HG03558 (cell line): ENCODE measurements around the gene OSBPL6.
"Not testable (repeated sequence)": the region's sequence is repeated elsewhere in the genome, so short reads cannot be mapped to it uniquely, and the experiment has no call there.

Source experiments
- ATAC-seq: cut with Tn5 transposase; IDR thresholded peaks from one replicate; pipeline ENCODE4 v1.9.1; 2021; ENCODE audit warnings: moderate number of reproducible peaks; ENCODE audit not compliant: unreplicated experiment; ENCODE audit errors: extremely low read depth

OSBPL6 gene

DNA sequence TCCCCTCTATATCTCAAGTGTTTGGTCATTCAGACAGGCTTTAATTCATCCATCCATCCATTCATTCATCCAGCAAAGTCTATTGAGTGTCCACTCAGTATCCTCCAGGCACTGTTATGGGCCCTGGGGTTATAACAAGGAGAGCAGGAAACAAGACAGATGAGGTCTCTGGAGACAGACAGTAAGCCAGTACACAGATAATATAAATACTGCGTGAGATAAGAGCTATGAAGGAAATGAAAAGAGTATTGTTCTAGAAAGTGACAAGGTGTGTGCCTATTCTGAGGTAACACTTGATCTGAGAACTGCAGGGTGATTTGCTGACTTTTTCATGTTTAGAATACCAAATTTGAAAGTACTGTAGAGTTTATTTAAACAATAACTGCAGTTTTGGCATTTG is 98.3 kb downstream of the OSBPL6 start:
- ATAC-seq: no peak

DNA sequence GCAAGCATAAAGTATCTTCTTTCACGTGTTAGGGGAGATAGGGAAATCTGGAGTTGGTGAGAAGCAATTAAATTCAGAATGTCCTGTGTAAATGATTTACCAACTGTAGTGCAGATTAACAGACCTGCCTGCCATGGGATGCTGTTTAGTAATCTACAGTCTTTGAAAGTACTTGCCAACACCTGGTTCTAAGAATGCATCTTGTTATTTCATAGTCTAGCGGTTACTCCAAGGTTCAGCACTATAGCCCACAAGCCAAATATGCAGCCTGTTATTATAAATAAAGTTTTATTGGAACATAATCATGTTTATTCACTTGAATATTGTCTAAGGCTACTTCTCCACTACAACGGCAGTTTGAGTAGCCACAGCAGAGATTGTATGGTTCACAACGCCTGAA is 100.8 kb downstream of the OSBPL6 start:
- ATAC-seq: no peak

- ATAC-seq: no peak
Measured at GRCh38 chr2:178295906-178296305, 101.6 kb downstream of the OSBPL6 start.

- no peak for ATAC-seq
Measured at GRCh38 chr2:178296394-178297090, 102.2 kb downstream of the OSBPL6 start.

DNA sequence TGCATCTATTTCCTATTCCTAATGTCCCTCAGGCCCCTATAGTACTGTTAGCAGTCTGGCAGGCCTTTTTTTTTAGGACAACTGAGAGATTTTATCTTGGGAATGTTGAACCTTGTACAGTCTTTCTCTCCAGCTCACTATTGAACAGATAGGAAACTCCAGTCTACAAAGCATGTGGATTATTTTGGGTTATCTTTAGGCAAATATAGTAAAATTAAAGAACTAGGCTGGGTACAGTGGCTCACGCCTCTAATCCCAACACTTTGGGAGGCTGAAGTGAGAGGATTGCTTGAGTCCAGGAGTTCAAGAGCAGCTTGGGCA is 102.7 kb downstream of the OSBPL6 start:
- ATAC-seq: no peak

DNA sequence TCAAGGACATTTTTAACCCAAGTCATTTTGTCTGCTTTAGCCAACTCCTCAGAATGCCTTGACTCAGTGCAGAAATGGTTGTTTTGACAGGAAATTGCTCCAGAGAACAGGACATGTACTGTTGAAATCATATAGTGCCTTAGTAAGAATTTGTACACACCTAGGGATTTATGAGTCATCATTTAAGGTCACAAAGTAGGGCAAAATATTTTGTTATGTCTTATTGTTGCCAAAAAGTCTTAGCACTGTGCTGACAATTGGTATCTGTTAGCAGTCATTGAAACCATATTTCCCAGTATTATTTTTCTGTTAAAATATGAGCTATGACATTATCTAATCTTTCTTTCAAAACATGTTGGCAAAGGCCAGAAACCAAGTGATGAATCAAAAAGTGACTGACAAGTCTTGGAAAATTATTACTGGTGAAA is 104.5 kb downstream of the OSBPL6 start:
- ATAC-seq: no peak

DNA sequence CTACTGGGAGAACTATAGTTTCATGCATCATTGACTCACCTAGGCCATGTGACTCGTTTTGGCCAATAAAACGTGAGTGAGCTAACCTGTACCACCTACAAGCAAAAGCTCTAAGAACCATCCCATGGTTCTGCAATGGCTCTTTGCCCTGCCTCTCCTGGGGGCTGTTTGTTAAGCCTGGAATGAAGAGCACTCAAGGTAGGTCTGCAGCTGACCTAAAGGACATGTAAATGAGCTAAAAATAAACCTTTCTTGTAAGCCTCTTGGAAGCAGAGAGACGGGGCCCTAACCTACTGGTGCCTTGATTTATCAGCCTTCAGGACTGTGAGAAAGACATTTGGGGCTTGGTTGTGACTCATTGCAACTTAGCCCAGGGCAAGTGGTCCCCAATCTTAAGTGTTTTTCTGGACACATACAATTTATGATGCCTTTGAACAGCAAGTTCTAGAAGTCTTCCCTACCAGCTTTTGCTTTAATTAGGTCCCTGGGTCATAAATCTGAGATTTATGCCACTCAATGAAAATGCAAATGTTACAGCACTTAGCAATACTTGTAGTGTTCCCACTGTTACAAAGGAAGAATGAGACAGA is 107.4 kb downstream of the OSBPL6 start:
- ATAC-seq: no peak

DNA sequence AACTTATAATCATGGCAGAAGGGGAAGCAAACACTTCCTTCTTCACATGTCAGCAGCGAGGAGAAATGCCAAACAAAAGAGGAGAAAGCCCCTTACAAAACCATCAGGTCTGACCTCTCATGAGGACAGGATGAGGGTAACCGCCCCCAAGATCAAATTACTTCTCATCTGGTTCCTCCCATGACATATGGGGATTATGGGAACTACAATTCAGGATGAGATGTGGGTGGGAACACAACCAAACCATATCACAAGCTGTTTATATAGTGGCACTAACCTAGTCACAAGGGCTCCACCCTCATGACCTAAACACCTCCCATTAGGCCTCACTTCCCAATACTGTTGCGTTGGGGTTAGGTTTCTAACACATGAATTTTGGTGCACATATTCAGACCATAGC is 110.0 kb downstream of the OSBPL6 start:
- ATAC-seq: no peak

DNA sequence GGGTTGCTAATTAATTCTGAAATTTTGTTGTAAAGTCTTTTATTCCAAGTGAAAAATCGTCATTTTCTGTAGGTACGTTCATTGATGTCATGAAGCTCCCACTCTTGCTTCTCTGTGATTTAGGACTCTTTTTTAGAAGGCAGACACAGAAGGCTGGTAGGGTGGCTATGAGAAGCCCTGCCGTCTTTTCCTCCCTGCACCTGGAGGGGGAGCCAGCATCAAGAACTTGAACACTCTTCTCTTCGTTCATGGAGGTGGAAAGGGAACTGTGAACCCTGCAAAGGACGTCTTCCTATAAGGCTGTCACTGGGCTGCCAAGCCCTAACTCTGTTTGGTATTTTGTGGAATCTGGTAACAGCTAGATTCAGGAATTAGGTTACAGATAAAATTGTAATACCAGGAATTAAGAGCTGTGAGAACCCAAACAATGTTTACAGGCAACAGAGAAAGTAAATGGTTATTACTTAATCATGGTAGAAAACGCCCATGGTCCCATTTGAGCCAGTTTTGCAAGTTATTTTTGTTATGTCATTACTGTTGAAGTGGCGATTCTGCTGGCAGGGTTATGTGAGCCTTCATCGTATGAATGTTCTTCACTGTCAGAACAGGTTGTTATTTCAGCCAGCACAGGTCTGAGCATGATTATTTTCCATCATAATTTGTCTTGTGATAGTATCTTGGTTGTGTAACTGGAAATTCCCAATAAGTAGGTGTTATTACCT is 112.2 kb downstream of the OSBPL6 start:
- peak; percentile 92 for ATAC-seq

DNA sequence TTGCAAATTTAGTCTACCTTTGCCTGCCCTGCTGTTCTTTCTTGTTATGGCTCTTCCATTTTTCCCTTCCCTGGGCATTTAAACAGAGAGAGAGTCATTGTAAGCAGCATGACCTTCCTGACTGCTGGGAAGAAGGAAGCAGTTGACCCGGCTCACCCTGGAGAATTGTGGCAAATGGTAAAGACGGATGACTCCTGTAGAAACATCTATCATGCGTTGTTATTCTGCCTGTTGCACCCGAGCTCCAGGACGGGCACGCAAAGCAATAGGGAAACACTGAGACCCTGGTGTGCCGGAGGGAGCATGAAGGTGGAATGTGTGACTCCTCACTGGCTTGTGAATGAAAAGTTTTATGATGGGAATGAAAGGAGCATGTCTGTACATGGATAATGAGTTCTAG is 113.3 kb downstream of the OSBPL6 start:
- ATAC-seq: no peak

DNA sequence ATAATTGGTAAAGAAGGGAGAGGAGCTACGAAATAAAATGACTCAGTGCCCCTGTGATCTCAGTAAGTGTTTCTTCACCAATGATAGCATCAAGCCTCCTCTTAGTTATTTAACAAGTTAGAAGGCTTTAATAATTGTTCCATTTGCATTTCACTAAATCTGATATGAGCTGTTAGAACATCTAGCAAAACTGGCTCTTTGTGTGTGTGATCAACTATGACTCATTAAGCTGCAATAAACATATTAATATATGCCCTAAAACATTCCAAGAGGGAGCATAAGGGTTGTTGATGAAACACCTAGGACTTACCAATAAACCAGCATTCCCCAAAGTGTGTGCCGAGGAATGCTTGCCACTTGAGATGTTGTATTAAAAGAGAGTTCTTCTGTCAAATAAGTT is 115.2 kb downstream of the OSBPL6 start:
- ATAC-seq: no peak

DNA sequence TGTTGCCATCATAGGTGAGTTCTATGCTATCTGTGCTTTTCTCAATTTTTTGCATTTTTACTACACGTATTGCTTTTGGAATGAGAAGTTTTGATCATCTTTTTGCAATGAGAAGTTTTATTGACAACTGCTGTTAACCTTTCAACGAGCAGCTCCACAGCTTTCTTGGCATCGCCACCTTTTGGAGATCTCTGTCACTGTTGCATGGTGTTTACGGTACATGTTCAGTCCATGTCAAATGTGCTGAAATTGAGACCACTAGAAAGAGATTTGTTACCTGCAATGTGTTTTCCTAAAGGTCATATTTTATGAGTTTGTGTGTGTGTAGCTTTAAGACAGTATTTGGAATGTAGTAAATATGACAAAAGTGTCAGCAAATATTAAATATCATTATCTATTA is 120.8 kb downstream of the OSBPL6 start:
- ATAC-seq: no peak

- no peak for ATAC-seq
Measured at GRCh38 chr2:178315488-178315948, 121.2 kb downstream of the OSBPL6 start.

GRCh38 chr2:178317811-178318210 is 123.5 kb downstream of the OSBPL6 start:
- ATAC-seq: no peak

GRCh38 chr2:178320011-178320585 is 125.8 kb downstream of the OSBPL6 start:
- ATAC-seq: no peak

GRCh38 chr2:178322068-178322467 is 127.8 kb downstream of the OSBPL6 start:
- ATAC-seq: no peak

GRCh38 chr2:178323331-178323730 is 129.0 kb downstream of the OSBPL6 start:
- ATAC-seq: not testable (repeated sequence)

DNA sequence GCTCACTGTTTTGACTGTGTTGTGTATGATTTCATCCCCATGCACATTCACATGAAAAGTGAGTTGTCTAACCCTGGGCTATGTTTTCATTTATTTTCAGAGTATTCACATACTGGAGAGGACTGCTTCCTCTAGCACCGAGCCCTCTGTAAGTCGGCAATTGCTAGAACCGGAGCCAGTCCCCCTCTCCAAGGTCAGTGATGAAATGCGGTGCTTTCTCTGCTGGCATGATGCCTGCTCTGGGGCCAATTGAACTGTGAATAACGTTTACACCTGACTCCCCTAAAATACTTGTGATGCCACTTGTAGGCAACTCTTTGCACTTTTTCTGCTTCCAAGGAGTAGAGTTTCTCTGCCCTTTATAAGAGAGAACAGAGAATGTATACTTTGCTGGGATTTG is 129.8 kb downstream of the OSBPL6 start:
- ATAC-seq: no peak

DNA sequence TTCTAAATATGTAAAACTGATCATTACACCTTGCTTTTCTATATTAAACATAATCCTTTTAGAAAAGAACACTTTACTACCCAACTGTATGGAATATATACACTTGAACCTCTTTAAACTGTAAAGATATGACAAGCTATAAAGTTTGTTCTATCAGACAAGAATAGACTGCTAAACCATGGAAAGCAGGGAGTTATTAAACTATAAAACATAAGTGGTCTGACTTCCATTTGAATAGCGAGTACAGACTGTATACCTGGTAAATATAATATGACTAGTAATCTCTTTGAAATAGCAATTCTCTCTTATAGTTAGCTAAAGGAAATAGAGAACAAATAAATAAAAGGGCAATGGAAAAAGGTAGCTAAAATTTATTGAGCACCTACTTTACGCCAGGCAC is 131.0 kb downstream of the OSBPL6 start:
- ATAC-seq: no peak

DNA sequence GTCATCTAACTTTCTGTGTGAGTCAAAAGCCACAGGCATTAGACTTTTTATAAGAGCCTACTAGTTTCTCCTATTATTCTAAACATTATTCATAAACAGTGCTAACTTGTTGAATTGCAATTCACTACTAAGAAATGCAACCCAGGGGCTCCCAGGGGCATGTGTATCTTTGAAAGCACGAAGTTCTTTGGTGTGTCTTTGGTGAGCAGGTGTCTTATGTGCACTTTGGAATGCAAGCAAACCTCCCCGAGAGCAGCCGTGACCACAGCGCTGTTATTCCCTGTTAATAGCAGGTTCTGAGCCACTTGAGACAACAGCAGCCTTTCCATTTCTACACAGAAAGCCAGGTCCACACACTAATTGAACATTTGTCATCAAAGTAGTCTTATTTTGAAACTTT is 133.2 kb downstream of the OSBPL6 start:
- ATAC-seq: no peak

DNA sequence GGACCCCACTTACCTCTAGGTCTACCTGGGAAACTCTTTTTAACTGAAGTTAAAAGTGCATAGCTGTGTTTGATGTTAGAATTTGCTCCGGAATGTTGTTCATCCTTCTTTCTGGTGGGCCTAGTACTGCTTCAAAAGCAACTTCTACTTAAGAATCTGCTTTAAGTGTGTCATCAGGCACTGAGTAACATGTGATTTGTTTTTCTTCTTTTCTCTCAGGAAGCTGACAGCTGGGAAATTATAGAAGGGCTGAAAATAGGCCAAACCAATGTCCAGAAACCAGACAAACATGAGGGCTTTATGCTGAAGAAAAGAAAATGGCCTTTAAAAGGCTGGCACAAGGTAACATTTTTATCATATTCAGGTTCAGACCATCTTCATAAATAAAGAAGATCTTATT is 133.7 kb downstream of the OSBPL6 start:
- no peak for ATAC-seq
